DND-41 (cell line): ENCODE data around the gene KRT2.

Experiments
- ATAC-seq: fragments of 200-7000 bp; cut with Tn5 transposase; 3 replicates; pipeline ENCODE4 v1.9.1; 2021; ENCODE audit warnings: low read depth; ENCODE audit not compliant: insufficient read depth
- DNase-seq: peaks from one replicate; pipeline ENCODE4 v3.0.0-alpha.2; 2020
- H2AFZ ChIP-seq: 2 replicates; pipeline ENCODE4 v1.6.0; 2012; ENCODE audit warnings: low read depth, low read length
- H3K27ac ChIP-seq: 2 replicates; pipeline ENCODE4 v1.5.1; 2012; ENCODE audit warnings: low read length, inconsistent platforms
- H3K27me3 ChIP-seq: fragments of 200-600 bp; sonication (generic); 2 replicates; pipeline ENCODE4 v1.6.0; 2012; ENCODE audit warnings: low read length, mild to moderate bottlenecking, inconsistent platforms; ENCODE audit not compliant: insufficient read depth, poor library complexity
- H3K36me3 ChIP-seq: 2 replicates; pipeline ENCODE4 v1.5.1; 2012; ENCODE audit warnings: low read length, inconsistent platforms; ENCODE audit not compliant: insufficient read depth
- H3K4me1 ChIP-seq: 2 replicates; pipeline ENCODE4 v1.5.1; 2012; ENCODE audit warnings: mild to moderate bottlenecking, low read length; ENCODE audit not compliant: insufficient read depth
- H3K4me2 ChIP-seq: 2 replicates; pipeline ENCODE4 v1.6.0; 2012; ENCODE audit warnings: mild to moderate bottlenecking, moderate library complexity, low read length, inconsistent platforms; ENCODE audit not compliant: insufficient read depth
- H3K4me3 ChIP-seq, 2 experiments: fragments of 200-600 bp in 1 of 2; shearing (Covaris generic) in 1 of 2; 2 replicates each; pipeline ENCODE4 v1.5.1; 2012 to 2016; ENCODE audit warnings: inconsistent platforms in 2 of 2, low read length in 2 of 2, mild to moderate bottlenecking in 2 of 2, low read depth in 1 of 2, moderate library complexity in 1 of 2
- H3K79me2 ChIP-seq: 2 replicates; pipeline ENCODE4 v1.6.0; 2012; ENCODE audit warnings: low read length, inconsistent platforms; ENCODE audit not compliant: insufficient read depth
- H3K9ac ChIP-seq: 2 replicates; pipeline ENCODE4 v1.6.0; 2012; ENCODE audit warnings: low read depth, mild to moderate bottlenecking, inconsistent platforms, low read length, moderate library complexity
- H3K9me3 ChIP-seq: 2 replicates; pipeline ENCODE4 v1.5.1; 2012; ENCODE audit warnings: low read length, moderate library complexity, mild to moderate bottlenecking, inconsistent platforms; ENCODE audit not compliant: insufficient read depth, severe bottlenecking
- H4K20me1 ChIP-seq: 2 replicates; pipeline ENCODE4 v1.6.0; 2012; ENCODE audit warnings: low read length; ENCODE audit not compliant: insufficient read depth
- EZH2 ChIP-seq: IDR thresholded peaks from 3 replicates; pipeline ENCODE4 v1.6.1; 2012; ENCODE audit warnings: borderline replicate concordance, low read depth, mild to moderate bottlenecking, moderate library complexity, low read length, inconsistent platforms; ENCODE audit not compliant: severe bottlenecking
- TF ChIP-seq, protein P1 (sequence below): IDR thresholded peaks from 2 replicates; pipeline ENCODE4 v1.5.1; 2012; ENCODE audit warnings: borderline replicate concordance, low read length, moderate library complexity, mild to moderate bottlenecking; ENCODE audit not compliant: poor library complexity, severe bottlenecking; ENCODE audit errors: extremely low read depth

KRT2 gene

DNA sequence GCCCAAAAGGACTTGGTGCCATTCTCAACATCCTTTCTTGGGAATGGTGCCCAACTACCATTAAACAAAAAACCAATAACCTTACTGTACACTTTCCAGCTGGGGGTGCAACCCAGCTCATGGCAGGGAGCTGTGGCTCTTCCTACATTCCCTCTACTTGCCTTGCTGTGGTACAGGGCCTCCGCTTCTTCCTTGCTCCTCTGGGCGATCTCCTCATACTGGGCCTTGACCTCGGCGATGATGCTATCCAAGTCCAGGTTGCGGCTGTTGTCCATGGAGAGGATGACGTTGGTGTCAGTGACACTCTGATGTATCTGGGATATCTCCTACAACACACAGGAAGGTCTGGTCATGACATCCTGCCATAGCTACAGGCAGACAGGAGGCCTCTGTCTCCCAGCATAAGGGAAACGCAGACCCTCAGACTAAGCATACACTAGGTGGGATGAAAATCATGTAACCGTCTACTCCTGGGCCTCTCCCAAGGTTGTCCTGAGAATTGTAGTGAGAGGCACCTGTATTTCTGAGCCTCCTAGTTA lies 3.9 kb downstream of the KRT2 start:
- Histone ChIP-seq H3K4me3 (no peak overlapping the region), H3K9ac (no peak overlapping the region), H3K36me3 (no peaks in the 10 kb centered on the region), H3K79me2 (no peaks in the 10 kb centered on the region), H3K4me2 (no peak overlapping the region), H4K20me1 (peaks cover 3% of the 10 kb centered on the region), H3K9me3 (no peaks in the 10 kb centered on the region), H3K27ac (no peak overlapping the region), H3K4me1 (no peaks in the 10 kb centered on the region), H3K27me3 (peaks cover 25% of the 10 kb centered on the region), H2AFZ (no peak overlapping the region)
- TF ChIP-seq, protein P1, sequence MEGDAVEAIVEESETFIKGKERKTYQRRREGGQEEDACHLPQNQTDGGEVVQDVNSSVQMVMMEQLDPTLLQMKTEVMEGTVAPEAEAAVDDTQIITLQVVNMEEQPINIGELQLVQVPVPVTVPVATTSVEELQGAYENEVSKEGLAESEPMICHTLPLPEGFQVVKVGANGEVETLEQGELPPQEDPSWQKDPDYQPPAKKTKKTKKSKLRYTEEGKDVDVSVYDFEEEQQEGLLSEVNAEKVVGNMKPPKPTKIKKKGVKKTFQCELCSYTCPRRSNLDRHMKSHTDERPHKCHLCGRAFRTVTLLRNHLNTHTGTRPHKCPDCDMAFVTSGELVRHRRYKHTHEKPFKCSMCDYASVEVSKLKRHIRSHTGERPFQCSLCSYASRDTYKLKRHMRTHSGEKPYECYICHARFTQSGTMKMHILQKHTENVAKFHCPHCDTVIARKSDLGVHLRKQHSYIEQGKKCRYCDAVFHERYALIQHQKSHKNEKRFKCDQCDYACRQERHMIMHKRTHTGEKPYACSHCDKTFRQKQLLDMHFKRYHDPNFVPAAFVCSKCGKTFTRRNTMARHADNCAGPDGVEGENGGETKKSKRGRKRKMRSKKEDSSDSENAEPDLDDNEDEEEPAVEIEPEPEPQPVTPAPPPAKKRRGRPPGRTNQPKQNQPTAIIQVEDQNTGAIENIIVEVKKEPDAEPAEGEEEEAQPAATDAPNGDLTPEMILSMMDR = no peak
- no peak for TF ChIP-seq EZH2
- ATAC-seq (no peak), DNase-seq (no peak)

DNA sequence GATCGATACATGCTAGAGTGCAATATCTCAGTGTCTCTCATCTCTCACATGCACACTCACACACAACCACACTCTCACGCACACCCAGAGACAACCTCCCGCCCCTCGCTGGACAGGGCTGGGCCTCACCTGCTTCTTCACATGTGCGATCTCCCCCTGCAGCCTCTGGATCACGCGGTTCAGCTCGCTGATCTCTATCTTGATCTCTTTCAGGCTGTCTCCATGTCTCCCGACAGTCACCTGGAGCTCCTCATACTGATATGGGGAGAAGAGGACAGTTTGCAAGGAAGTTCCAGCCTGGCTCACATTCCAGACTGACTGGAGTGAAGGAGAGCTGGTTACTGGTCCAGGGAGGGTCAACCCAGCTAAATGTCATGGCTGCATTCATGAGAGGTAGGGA lies 4.4 kb downstream of the KRT2 start:
- no peak overlapping the region for H3K27ac ChIP-seq
- H4K20me1 ChIP-seq = peaks cover 3% of the 10 kb centered on the region
- no peak overlapping the region for H3K4me3 ChIP-seq
- DNase-seq (no peak), ATAC-seq (no peak)
- TF ChIP-seq, protein P1 = no peak
- H3K4me2 ChIP-seq = no peak overlapping the region
- H2AFZ ChIP-seq = no peak overlapping the region
- H3K4me1 ChIP-seq = no peaks in the 10 kb centered on the region
- no peaks in the 10 kb centered on the region for H3K9me3 ChIP-seq
- no peak overlapping the region for H3K9ac ChIP-seq
- no peaks in the 10 kb centered on the region for H3K36me3 ChIP-seq
- peaks cover 25% of the 10 kb centered on the region for H3K27me3 ChIP-seq
- H3K79me2 ChIP-seq = no peaks in the 10 kb centered on the region

DNA sequence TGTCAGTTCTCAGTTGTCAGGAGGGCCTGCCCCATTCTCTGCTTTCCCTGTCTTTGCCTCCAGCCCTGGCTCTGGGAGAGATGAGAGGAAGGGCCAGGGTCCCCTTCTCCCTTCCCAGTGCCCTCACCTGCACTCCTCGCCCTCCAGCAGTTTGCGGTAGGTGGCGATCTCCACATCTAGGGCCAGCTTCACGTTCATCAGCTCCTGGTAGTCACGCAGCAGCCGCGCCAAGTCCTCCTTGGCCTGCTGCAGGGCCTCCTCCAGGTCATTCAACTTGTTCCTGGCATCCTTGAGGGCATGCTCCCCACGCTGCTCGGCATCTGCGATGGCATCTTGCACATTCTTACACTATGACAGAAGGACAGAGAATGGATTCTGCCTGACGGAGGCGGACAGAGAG lies 5.4 kb downstream of the KRT2 start:
- Histone ChIP-seq H3K4me1 (no peaks in the 10 kb centered on the region), H3K4me2 (no peak overlapping the region), H3K27ac (no peak overlapping the region), H3K9ac (no peak overlapping the region), H3K79me2 (no peaks in the 10 kb centered on the region), H3K36me3 (no peaks in the 10 kb centered on the region), H3K9me3 (no peaks in the 10 kb centered on the region), H3K27me3 (peaks cover 32% of the 10 kb centered on the region), H3K4me3 (no peak overlapping the region), H4K20me1 (peaks cover 3% of the 10 kb centered on the region), H2AFZ (no peak overlapping the region)
- TF ChIP-seq EZH2 = no peak
- TF ChIP-seq, protein P1 = no peak
- DNase-seq (no peak), ATAC-seq (no peak)

DNA sequence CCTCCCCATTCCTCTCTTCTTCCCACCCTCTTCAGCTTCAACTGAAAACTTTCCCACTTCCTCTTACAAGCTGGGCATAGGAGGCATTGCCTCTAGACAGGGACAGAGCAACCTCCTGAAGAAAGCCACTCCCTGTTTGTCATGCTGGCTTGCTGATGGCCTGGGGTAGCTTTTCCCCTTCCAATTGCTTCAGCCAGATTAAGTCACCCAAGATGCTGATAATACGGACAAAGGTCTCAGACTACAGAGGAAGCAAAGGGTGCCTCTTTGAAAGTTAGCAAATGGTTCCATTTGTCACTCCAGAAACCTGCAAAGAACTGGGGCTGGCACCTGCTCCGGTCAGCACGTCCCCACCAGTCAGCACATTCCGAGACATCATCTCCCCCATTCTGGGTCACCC lies 6.0 kb downstream of the KRT2 start:
- H3K27me3 ChIP-seq = peaks cover 38% of the 10 kb centered on the region
- no peaks in the 10 kb centered on the region for H3K9me3 ChIP-seq
- H3K9ac ChIP-seq = no peak overlapping the region
- DNase-seq (no peak), ATAC-seq (no peak)
- no peak overlapping the region for H3K4me3 ChIP-seq
- no peaks in the 10 kb centered on the region for H3K4me1 ChIP-seq
- no peak overlapping the region for H3K4me2 ChIP-seq
- TF ChIP-seq EZH2 = no peak
- TF ChIP-seq, protein P1 = no peak
- H2AFZ ChIP-seq = no peak overlapping the region
- no peaks in the 10 kb centered on the region for H3K36me3 ChIP-seq
- H4K20me1 ChIP-seq = peaks cover 3% of the 10 kb centered on the region
- H3K79me2 ChIP-seq = no peaks in the 10 kb centered on the region
- H3K27ac ChIP-seq = no peak overlapping the region
